ENCODE measurements around the gene MFN2.

MFN2 gene

GRCh38 chr1:11960715-11961114, 19.5 kb upstream of the MFN2 start:
- no peak for DNase-seq

- no peak for DNase-seq
Measured at GRCh38 chr1:11961230-11961629, 19.0 kb upstream of the MFN2 start.

- no peak for DNase-seq
Measured at GRCh38 chr1:11963622-11964021, 16.6 kb upstream of the MFN2 start.

GRCh38 chr1:11964656-11965055, 15.6 kb upstream of the MFN2 start:
- no peak for DNase-seq

GRCh38 chr1:11967028-11967547, 13.2 kb upstream of the MFN2 start:
- peak; percentile 40 for DNase-seq

GRCh38 chr1:11970441-11971185, 9.6 kb upstream of the MFN2 start:
- DNase-seq: no peak

- no peak for DNase-seq
Measured at GRCh38 chr1:11977625-11978024, 2.6 kb upstream of the MFN2 start.

- peak; percentile 22 for DNase-seq
Measured at GRCh38 chr1:11978301-11978700, 1.9 kb upstream of the MFN2 start.

- peak; percentile 21 for DNase-seq
Measured at GRCh38 chr1:11979028-11979850, 1.0 kb upstream of the MFN2 start.

- DNase-seq: peak; percentile 44
Measured at GRCh38 chr1:11980676-11980972, 380 bp downstream of the MFN2 start.

- DNase-seq: no peak
Measured at GRCh38 chr1:11981378-11982009, 1.2 kb downstream of the MFN2 start.

- DNase-seq: peak; percentile 87
Measured at GRCh38 chr1:11982010-11982392, 1.8 kb downstream of the MFN2 start.

- peak; percentile 73 for DNase-seq
Measured at GRCh38 chr1:11984121-11984520, 3.9 kb downstream of the MFN2 start.

GRCh38 chr1:11984576-11984975, 4.3 kb downstream of the MFN2 start:
- no peak for DNase-seq

- no peak for DNase-seq
Measured at GRCh38 chr1:11985171-11985570, 4.9 kb downstream of the MFN2 start.

- no peak for DNase-seq
Measured at GRCh38 chr1:11985851-11986250, 5.6 kb downstream of the MFN2 start.

- DNase-seq: no peak
Measured at GRCh38 chr1:11989669-11990068, 9.4 kb downstream of the MFN2 start.

- no peak for DNase-seq
Measured at GRCh38 chr1:11990303-11991032, 10.2 kb downstream of the MFN2 start.

- no peak for DNase-seq
Measured at GRCh38 chr1:11991969-11992676, 11.9 kb downstream of the MFN2 start.

GRCh38 chr1:11997081-11997850, 17.0 kb downstream of the MFN2 start:
- peak; percentile 8 for DNase-seq

- no peak for DNase-seq
Measured at GRCh38 chr1:11998636-11999035, 18.4 kb downstream of the MFN2 start.

- DNase-seq: no peak
Measured at GRCh38 chr1:11999236-11999635, 19.0 kb downstream of the MFN2 start.

All from OCI-M1 (cell line).